Activated CD4-positive, alpha-beta T cell treated with anti-CD3 and anti-CD28 coated beads, Interleukin-2, Interleukin-4, amounts not matched to agents 100 ng/mL and 50 ng/mL, durations not matched to agents 16 hours and 8 hours (primary cell): ENCODE data around the gene RABGEF1.
"Not testable (repeated sequence)": the region's sequence is repeated elsewhere in the genome, so short reads cannot be mapped to it uniquely, and the experiment has no call there.

Source experiments
- DNase-seq: peaks from one replicate; pipeline ENCODE4 v3.0.0-alpha.2; 2020; ENCODE audit warnings: low spot score

RABGEF1 gene

DNA sequence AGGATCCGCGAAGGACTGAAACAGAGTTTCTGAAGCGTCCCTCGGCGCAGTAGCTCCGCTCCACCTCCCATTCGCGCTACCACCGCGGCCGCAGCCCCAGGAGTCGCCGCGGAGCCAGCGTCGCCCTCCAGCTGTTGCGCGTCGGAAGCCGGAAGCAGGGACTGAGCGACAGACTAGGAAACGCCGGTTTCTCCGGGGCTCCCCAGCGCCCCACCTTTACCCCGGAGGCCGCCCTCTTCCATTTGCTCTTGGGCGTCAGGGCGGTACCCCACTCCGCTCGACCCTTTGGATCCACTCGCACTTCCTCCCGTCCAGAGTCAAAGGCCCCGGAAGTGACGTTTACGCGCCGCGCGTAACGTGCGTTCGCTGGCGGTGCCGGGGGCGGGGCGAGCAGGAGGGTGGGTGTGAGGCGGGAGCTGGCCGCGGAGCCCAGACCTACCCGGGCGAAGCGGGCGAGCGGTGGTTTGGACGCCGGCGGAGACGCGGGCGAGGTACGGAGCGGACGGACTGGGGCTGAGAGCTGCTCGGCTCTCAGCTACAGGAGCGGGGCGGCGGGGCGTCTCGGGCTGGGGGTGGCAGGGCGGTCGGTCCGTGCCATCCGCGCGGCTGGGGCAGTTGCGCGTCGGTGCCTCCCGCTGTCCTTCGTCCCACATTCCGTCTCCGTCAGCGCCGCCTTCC is at the start of gene RABGEF1:
Gene RABGEF1, plus strand, starts transcription at position 432 of the 678 bp plus-strand sequence. CDS start 31,167 bp downstream, outside the sequence.
- peak; percentile 96 for DNase-seq

DNA sequence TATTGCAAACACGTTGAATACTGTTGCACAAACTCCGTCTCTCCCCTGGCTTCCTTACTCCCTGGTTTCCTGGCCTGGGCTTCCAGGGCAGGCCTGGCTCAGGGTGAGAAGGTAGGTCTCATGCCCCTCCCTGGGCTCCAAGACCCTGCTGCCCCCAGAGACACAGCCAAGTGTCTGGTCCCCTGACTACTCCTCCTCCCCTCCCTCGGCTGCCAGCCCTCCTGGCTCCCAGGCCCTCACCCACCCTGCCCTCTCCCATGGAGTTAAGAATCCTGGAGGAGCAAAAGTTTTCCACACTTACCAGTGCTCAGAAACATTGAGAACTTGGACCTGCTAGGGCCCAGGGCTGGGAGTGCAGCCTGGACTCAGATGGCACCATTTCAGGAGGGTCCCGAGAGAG is 47.2 kb upstream of the RABGEF1 start:
- no peak for DNase-seq

DNA sequence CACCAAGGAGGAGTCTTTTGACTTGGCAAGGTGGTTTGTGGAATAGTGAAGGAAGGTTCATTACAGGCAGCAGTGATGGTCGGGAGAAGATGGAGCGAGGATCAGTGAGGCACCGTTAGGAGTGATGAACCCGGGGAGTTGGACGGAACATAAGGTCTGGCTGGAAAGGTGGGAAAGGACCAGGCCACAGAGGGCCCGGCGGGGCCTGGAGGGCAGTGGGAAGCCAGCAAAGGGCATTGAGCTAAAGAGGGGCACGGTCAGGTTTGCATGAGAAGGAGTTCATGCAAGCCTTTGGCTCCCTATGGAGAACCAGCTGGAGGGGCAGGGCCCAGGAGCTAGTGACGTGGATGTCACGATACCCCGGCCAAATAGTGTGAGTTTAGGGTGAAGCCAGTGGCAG is 46.2 kb upstream of the RABGEF1 start:
- no peak for DNase-seq

DNA sequence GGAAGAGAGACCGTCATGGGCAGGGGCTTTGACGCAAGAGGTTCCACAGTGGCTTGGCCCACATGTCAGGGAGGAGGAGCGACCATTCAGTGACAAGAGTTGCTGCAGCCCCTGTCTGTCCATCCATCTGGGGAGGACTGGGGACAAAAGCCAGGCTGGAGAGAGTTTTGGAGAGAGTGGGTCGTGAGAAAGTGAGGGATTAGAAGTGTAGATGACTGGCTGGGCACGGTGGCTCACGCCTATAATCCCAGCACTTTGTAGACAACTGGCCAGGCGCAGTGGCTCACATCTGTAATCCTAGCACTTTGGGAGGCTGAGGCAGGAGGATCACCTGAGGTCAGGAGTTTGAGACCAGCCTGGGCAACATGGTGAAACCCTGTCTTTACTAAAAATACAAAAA is 45.1 kb upstream of the RABGEF1 start:
- not testable (repeated sequence) for DNase-seq

DNA sequence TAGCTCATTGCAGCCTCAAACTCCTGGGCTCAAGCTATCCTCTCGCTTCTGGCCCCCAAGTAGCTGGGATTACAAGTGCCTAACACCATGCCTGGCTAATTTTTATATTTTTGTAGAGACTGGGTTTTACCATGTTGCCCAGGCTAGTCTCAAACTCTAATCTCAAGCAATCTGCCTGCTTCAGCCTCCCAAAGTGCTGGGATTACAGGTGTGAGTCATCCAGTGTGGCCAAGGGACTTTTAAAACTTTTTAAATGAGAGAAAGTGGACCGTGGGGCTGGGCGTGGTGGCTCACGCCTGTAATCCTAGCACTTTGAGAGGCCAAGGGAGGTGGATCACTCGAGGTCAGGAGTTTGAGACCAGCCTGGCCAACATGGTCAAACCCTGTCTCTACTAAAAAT is 44.4 kb upstream of the RABGEF1 start:
- not testable (repeated sequence) for DNase-seq

DNA sequence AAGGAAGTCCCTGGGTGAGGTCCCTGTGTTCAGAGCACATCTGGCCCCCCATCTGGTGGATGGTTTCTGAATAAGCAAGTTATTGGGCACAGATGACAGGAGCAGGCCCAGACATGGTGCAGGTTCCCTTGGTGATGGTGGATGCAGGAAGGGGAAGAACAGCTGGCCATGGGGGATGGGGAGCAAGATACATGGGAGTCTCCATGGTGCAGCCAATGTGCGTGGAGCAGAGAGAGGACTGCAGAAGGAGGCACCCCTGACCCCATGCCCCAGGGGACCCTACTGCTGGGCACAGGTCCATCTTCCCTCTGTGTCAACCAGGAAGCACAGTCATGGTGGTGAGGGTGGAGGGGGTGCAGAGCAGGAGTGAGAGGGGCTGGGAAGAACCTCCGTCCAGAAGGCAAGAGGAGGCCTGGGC is 43.8 kb upstream of the RABGEF1 start:
- no peak for DNase-seq

DNA sequence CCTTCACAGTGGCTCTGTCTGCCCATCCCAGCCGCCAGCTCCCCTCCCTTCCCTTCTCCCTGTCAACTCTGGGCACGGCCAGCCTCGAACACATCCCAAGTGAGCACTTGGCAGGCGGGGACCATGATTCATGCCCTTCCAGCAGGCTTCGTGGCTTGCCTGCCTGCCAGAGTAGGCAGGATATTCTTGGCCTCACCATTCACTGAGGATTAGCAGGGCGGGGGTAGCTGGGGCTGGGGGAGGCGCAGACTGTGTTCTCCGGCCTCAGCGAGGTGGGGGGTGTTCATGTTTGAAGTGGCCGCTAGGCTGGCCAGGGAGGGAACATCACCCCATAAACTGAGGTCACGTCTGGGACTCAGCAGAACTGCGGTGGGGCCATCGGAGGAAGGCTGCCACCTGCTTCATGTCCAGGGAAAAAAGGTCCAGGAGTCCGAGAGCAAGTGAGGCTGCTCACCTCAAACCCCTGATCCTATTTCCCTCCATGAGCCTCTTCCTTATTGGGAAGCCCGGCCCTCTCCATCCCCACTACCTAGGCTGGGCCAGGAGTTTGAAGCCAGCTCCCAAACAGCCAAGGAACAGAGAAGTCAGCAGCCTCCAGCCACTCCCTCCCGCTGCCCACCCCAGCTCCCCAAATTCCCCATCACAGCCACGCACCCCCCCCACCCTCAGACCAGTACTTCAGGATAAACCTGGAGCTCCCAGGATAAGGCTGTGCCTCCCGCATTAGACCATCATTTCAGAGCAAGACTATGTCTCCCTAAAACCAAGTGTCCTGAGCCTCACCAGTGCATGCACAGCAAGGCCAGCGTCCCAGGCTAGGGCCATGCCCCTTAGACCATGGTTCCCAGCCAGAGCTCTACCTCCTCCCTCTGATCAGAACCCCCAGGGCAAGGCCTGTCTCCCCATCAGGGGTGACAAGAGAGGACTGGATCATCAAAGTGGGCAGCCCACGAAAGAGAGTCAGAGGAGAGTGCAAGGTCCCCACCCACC is 42.8 kb upstream of the RABGEF1 start:
- DNase-seq: no peak

DNA sequence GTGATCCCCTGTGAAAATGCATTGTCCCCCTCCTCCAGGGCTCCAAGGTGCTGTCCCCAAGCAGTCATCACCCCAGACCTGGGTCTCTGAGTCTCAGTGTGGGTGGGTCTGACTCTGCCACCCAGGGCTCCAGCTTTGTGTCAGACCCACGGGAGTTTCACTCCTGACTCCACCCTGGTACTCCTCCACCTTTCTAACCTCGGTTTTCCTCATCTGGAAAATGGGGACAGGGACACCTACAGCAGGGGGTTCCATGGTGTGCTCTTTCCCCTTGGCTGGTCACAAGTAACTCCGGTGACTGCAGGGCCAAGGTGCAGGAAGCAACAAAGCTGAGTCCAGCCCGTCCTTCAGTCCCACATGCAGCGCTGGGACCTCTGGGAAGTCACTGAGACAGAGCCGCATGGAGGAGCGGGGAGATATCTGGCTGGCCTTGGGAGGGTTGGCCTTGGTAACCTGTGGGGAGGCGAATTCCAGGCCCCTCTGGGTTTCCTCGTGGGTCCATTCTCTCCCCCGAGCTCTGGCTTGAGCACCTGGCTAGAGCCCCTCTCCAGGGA is 41.8 kb upstream of the RABGEF1 start:
- DNase-seq: no peak

DNA sequence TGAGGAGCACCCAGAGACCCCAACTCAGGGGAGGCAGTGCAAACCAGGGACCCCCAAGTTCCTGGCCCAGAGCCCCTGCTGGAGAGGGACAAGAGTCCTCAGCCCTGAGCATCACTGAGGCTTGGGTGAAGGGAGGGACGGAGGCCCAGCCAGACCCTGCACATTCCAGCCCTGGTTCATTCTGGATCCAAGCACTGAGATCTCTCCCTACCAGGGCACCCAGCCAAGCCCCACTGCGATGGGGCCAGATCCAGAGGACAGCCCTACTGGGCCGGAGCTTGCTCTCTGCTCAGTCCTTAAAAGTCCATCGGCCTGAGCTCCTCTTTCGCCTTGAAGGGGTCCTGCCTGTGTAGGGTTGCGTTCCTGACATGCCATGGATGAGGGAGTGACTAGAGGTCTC is 40.5 kb upstream of the RABGEF1 start:
- no peak for DNase-seq

DNA sequence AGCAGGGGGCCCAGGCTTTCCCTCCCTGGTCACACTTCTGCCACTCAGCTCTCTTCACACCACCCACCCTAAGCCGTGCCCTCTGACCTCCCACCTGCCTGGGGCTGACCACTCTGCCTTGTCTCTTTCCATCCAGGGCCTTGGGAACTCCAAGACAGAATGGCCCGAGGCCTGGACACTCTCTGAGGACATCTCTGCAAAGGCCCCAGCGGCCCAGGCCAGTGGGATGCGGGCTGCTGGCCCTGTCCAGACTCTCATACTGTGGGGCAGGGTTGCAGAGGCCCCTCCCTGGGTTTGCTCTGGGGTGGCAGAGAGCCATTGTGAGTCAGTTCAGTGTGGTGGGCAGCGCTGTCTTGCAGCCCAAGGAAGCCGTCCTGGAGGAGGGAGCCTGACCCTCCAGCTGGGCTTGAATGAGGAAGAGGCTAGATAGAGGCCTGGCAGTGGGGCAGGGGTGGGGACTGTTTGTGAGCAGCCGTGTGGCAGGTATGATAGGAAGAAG is 39.9 kb upstream of the RABGEF1 start:
- DNase-seq: no peak

DNA sequence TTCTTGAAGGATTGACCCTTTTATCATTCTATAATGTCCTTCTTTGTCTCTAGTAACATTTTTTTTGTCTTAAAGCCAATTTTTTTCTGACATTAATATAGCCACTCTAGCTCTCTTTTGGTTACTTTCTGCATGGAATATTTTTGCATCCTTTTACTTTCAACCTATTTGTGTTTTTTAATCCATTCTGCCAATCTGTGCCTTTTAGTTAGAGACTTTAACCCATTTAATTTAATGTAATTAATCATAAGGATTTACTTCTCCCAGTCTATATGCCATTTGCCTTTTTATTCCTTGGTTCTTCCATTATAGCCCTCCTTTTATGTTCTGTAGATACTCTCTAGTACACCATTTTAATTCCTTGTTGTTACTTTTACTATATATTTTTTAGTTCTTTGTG is 32.7 kb upstream of the RABGEF1 start:
- DNase-seq: no peak

DNA sequence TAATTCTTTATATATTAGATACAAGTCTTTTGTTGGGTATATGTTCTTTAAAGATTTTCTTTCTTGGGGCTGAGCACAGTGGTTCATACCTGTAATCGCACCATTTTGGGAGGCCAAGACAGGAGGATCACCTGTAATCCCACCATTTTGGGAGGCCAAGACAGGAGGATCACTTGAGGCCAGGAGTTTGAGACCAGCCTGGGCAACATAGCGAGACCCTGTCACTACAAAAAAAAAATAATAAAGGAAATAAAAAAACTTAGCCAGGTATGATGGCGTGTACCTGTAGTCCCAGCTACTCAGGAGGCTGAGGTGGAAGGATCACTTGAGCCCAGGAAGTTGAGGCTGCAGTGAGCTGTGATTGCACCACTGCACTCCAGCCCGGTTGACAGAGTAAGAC is 29.8 kb upstream of the RABGEF1 start:
- DNase-seq: not testable (repeated sequence)

DNA sequence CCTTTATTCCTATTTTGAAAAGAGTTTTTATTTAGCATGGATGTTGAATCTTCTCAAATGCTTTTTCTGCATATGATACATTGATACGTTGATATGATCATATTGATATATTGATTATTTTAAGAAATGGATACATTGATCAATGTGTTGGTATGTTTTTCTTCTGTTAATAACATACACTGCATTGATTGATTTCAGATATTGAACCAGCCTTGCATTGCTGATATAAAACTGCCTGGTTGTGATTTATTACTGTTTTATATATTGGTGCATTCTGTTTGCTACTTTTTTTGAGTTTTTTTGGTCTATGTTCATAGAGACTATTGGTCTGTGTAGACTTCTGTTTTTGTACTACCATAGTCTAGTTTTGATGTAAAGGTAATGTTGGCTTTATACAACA is 26.8 kb upstream of the RABGEF1 start:
- DNase-seq: no peak

DNA sequence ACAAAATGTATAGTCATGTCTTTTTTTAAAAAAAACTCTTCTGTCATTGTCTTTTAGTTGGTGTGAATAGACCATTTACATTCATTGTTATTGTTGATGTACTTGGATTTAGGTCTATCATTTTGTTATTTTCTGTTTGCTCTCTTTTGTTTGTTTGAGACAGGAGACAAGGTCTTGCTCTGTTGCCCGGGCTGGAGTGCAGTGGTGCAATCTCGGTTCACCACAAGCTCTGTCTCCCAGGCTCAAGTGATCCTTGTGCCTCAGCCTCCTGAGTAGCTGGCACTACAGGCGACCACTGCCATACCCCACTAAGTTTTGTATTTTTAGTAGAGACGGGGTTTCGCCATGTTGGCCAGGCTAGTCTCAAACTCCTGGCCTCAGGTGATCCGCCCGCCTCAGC is 23.9 kb upstream of the RABGEF1 start:
- not testable (repeated sequence) for DNase-seq

DNA sequence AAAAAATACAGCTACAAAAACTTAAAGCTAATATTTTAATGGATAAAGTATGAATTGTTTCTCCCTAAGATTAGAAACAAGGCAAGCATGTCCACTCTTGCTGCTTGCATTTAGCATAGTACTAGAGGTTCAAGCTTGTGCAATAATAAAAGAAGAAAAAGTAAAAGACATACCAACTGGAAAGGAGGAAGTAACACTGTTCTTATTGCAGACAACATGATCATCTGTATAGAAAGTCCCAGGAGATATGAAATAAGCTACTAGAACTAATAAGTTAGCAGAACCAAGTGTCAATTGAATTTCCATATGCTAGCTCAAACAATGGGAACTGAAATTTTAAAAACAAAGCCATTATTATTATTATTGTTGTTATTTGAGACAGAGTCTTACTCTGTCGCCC is 20.0 kb upstream of the RABGEF1 start:
- DNase-seq: no peak

DNA sequence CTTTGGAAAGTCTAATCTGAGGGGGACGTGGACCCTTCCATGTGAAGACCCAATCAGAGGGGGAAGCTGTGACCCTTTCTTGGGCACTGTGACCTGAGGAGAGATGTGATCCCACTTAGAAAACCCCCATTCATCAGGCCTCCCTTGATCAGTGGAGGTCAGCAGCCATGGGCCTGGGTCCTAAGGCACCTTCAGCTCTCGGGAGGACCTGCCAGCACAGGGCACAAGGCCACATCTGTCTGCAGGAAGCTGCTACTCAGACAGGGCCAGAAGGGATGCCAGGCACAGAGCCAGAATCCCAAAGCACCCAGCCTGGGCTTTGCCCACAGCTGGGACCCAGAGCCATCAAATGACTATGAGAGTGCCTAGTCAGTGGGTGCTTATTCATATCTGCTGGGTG is 14.7 kb upstream of the RABGEF1 start:
- DNase-seq: no peak

DNA sequence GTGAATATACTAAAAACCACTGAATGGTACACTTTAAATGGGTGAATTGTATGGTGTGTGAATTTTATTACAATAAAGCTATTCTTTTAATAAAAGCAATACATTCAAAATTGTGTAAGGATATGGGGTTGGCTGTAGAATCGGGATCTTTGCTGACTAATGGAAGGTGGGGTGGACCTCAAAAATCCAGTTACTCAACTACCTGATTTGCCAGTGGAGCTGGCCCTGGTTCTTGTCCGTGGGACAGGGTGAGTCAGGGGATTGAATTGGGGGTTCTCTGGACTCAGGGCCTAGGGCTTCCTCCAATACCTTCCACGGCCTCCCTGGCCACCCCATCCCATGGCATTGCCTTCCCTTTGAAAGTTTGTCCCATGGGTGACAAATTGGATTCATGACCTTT is 13.5 kb upstream of the RABGEF1 start:
- no peak for DNase-seq

DNA sequence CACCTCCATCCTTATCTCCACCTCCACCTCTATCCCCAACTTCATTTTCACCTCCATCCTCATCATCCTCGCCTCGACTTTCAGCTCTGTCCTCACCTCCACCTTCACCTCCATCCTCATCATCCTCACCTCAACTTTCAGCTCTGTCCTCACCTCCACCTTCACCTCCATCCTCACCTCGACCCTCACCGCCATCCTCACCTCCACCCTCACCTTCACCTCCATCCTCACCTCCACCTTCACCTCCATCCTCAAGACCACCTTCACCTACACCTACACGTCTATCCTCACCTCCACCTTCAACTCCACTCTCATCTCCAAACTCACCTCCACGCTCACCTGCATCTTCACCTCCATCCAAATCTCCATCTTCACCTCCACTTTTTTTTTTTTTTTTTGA is 12.0 kb upstream of the RABGEF1 start:
- DNase-seq: no peak

DNA sequence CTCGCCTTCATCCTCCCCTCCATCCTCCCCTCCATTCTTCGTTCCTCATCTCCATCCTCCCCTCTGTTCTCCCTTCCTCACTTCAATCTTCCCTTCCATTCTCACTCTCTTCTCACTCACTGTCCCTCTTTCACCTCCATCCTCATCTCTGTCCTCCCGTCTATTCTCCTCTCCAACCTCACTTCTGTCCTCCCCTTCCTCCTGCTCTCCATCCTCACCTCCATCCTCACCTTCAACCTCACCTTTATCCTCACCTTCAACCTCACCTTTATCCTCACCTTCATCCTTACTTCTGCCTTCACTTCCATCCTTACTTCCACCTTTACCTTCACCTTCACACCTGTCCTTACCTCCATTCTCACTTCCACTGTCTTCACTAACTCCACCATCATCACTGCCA is 11.3 kb upstream of the RABGEF1 start:
- DNase-seq: no peak

DNA sequence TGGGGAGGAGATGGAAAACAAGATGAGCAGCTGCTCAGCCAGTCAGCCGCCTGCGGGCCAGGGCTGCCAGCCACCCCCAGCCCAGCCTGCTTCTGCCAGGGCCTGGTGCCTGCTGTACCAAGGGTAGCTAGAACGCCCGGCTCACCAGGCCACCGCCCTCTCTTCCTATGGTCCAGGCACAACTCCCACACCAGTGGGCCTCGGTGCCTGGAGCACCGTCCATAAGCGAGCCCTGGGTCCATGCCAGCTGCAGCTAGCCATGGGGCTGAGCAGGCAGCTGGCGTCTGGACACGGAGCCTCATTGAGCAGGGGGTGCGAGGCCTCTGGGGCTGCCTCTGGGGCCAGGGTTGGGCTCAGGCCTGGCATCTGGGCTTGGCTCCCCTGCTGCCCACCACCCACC is 8.5 kb upstream of the RABGEF1 start:
- no peak for DNase-seq

DNA sequence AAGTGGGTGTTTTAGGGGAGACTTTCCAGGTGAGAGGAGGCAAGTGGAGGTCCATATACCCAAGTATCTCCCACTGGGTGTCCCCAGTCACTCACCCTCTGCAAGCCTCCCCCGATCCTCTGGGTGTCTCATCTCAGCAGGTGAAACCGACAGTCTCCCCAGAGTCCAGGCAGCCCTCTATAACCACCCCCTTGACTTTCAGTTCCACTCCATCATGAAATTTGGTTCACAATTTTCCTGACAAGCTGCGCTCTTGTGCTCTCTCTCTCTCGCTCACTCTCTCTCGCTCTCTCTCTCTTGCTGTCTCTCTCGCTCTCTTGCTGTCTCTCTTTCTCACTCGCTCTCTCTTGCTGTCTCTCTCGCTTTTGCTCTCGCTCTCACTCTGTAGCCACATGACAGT is 8.1 kb upstream of the RABGEF1 start:
- no peak for DNase-seq

DNA sequence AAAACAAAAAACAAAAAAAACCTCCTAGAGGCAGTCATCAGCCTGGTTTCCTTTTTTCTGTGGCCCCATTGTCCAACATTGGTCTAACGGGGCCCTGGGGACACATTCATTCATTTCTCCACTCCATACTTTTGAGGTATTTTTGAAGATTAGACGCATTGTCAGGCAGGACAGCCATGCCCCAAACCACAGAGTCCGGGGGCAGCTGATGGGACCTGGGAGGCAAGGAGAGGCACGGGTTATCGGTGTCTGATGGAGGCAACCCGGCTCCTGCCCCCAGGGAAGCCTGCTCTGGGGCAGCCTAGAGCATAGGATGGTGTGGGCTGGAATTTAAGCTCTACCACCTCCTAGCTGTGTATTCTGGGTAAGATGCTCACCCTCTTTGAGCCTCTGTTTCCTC is 6.5 kb upstream of the RABGEF1 start:
- no peak for DNase-seq

DNA sequence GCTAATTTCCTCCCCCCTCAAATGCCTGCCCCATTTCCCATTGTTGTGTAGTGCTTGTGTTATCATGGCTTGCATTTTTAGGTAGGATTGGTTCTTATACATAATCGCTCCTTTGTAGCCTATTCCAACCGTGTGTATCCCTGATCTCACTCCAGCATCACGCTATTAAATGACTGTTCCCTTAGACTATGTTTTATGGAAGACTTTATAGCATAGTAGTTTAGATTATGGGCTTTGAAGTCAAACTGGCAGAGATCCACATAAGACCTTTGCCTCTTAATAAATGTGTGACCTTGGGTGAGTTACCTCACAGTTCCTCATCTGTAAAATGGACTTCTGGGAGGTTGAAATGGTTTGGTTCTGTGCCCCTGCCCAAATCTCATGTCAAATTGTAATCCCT is 5.4 kb upstream of the RABGEF1 start:
- DNase-seq: no peak
